HG03354 (cell line): ENCODE data around the gene RELN.

Experiments
- ATAC-seq: cut with Tn5 transposase; IDR thresholded peaks from one replicate; pipeline ENCODE4 v1.9.1; 2021; ENCODE audit warnings: mild to moderate bottlenecking; ENCODE audit not compliant: unreplicated experiment, poor library complexity, severe bottlenecking

Gene RELN

DNA sequence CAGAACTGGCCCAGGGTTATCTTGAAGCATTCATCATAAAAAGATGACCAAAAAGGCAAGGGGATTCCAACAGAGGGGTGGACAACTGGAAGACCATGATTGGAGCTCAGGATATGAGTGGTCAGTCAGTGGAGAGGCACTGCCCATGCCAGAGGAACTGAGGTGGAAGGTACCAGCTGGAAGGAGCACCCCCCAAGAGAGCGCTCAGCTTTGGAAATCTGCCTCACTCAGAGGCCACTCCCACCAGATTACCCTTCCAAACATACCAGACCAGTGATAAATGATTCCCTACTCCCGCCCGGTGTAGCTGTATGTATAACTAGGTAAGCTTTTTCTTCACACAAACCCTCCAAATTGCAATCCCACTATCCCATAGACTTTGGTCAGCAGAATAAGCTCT lies 286.5 kb downstream of the RELN start:
- no peak for ATAC-seq

DNA sequence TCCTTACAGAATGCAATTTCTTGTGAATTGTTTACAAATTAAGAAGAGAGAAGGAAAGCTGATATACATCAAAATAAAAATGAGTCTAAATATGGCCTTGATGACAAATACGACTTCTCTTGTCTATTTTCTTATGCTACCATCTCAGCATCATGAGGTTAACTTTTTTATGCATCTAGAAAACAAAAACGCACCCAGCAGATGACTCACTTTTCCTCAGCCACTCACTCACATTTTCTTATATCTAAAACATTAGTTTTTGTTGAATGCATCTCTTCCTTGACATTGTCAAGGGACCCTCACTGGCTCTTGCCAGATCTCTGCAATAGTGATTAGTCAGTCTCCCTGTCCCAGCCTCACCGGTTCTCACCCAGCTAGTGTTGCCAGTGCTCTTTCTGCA lies 287.0 kb downstream of the RELN start:
- no peak for ATAC-seq

DNA sequence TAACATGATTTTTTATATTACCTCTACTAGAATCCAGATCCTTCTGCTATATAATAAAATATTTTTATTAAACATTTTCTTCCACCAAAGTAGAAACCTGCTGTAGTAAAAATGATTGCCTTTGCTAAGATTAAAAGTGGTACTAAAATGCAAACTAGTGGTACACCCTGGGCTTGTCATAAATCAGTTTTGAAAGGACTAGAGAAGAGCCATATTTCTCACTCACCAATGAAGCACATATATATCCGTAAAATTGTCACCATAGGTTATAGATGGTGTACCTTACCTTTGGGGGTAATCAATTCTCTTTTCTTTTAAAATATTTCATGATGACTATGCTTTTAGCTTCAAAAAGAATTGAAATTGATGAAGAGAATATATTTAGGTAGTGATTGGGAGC lies 290.4 kb downstream of the RELN start:
- no peak for ATAC-seq

DNA sequence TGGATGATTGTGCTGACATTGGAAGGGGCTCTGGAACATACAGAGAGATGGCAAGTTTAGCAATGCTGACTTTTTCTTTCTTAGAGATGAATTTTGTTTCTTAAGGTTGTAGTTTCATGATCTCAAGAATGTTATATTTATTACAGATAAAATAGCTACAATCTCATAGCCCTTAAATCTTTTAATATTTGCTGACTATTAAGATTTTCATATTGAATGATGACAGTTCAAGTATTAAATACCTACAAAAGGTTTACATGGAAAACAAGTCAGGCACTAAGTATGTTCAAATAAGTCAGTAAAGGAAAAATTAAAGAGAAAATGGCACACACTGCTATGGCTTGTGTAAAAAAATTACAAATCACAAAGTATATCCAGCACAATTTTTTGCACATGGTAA lies 291.4 kb downstream of the RELN start:
- ATAC-seq: no peak

DNA sequence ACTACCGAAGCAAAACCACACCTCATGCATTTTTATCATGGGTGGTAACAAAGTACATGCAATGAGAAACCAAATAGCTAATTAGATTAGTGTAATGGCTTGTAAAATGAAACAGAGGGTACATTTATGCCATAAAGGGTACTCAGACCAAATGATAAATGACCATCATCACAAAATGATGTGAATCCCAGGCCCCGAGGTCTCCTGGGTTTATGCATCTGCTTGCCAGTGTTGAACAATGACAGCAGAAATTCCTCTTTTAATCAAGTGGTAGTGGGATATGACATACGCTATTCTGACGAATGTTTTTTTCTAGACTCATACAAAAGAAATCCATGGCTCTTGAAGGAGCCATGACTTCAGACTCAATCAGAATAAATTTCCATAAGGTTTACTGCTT lies 293.9 kb downstream of the RELN start:
- no peak for ATAC-seq

DNA sequence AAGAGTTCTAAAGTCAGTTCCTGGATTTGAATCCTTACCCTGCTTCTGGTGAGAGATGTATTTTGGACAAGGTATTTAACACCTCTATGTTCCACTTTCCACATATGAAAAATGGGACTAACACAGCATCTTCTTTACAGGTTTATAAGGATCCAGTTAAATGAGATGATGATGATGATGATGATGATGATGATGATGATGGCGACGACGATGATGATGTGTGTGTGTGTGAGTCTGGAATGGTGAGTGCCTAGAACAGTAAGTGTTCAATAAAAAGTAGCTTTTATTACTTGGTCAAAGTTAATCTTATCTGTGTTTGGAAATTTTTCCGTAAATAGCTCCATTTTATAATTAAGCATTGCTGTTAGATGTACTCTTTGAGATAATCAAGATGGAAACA lies 295.2 kb downstream of the RELN start:
- ATAC-seq: no peak

DNA sequence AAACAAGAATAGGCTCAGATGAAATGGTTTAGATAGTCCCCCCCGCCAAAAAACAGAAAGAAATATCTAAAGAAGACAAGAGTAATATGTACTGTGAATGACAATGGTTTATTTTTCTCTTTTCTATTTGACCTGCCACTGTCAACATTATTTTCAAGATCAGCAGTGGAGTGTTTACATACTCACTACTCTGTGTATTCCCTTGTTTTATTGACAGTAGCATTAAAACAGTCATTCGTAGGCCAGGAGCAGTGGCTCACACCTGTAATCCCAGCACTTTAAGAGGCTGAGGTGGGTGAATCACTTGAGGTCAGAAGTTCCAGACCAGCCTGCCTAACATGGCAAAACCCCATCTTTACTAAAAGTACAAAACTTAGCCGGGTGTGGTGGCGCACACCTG lies 298.2 kb downstream of the RELN start:
- no peak for ATAC-seq

DNA sequence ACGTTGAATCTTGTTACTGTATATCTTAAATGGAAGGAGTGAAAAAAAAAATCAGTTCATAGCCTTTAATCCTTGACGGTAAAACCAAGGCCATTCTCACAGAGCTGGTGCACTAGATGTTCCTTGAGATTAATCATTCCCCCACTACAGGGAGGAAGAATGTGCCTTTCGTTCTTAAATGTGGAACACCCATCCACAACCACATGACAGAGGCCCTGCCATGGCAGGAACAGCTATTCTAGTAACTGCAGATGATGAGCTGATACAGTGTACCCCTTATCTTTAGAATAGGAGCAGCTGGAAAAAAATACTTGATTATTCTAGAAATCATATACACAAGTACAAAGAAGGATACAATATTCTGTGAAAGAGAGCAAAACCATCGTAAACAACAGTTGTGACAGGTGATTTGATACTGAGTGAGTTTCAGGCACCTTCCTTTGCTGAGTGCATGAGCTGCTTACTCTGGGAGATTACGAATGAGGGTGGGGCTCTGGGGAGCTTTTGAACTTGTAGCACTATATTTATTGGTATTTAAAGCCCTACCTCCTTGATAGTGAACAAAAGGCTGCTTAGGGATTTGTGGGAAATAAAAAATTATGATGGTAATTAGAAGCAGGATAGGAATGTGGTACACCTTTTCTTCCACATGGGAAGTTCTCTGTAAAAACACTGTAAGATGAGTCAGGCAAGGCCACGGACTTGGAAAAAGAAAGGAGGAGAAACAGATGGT lies 299.1 kb downstream of the RELN start:
- ATAC-seq: no peak

DNA sequence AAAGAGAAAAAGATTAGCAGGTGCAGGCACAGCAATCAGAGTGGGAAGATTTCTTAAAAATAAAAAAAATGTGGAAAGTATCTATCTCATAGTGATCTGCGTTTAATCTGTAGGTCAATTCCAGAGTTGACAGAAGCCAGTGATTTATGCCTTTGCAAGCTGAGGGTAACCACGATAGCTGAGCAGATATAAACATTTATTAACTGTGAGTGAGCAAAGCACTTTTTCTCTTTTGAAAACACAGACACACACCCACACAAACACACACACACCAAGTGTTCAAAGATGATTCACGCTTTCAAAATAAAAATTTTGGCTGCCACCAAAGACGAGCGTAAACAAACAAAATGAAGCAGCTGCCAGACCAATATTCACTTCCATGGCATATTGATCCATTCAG lies 300.2 kb downstream of the RELN start:
- no peak for ATAC-seq

DNA sequence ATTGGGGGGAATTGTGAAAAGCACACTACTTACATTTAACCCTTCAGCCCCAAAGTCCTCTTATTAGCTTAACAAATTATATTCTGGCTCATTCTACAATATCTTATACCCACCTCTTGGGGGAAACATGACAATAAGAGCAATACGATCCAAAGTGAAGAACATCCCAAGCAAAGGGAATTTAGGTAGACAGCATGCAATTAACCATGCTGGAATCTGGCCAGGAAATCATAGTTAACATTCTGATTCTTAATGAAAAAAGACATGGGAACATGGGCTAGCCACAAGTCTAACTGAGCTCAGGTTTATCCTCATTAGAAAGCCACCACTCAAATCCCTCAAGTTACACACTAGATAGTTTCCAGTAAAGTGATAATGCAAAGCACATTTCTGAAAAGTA lies 301.5 kb downstream of the RELN start:
- no peak for ATAC-seq

DNA sequence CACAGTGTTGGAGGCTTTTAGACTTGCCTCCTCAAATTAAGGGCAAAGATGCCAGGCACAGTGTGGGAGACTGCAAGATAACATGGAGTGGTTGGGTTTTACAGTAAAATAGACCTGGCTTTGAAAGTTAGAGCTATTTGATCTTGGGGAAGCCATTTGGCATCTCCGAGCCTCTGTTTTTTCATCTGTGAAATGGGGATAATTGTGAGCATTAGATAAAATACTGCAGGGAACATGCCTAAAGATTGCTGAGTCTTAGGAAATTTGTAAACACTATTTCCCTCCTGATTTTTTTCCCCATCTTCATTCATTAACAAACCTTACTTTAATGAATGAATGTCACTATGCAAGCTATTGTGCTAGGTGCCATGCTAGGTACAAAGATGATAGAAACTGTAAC lies 302.2 kb downstream of the RELN start:
- no peak for ATAC-seq

DNA sequence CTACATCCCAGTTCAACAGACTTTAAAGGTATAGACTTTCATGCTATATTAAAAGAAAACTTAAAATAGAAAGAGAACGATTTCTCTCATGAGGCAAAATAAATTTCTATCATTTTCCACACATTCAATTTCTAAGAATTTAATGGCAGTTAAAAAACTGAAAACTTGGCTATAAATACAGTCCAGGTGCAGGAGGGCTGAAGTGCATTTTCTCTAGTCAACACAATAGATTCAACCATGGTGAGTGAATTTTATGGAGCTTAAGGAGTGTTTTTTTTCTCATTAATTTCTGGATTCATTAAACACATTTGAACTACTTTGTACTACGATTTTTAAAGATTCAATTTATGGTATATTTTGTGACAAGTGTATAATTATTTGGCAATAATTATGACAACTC lies 302.7 kb downstream of the RELN start:
- ATAC-seq: no peak

DNA sequence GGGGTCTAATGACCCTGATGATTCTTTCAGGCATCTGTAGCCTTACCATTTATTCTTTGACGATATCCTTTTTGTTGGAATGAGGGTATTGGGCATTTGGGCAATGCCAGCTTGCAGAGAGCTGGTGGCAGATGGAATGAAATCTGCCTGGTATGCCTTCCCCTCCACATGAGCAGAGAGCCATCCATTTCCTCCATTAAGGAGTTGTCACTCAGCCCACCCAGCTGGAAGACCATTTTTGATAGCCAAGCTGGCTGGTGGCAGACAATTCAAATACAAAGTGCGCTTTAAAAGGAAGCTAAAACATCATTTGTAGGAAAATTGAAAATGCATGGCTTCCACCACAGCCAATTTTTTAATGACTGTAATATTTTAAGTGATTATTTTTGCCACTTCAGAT lies 303.4 kb downstream of the RELN start:
- no peak for ATAC-seq

DNA sequence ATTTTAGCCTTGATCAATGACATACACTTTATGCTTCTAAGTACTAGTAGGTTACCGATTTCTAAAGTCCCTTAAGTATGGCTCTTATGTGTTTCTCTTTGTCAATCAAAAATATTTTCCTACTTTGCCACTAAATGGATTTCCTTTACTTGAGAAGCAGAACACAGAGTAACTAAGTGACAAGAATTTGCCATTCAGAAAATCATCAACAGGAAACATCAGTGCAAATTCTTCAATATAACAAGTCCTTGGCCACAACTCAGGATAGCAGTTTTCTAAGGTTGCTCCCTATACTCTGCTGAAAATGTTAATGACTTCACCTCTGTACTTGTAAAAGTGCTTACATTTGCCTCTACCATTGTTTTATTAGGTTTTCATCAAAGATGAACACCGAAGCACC lies 303.8 kb downstream of the RELN start:
- ATAC-seq: no peak

DNA sequence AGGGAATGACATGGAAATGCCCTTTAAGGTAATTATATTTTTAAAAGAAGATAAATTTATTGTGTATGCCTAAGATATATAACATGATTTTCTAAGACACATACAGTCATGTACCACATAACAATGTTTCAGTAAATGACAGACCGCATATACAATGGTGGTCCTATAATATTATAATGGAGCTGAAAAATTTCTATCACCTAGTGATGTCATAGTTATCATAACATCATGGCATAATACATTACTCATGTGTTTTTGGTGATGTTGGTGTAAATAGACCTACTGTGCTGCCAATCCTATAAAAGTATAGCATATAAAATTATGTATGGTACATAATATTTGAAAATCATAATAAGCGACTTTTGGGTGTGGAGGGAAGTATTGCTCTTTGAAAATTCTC lies 306.1 kb downstream of the RELN start:
- no peak for ATAC-seq

DNA sequence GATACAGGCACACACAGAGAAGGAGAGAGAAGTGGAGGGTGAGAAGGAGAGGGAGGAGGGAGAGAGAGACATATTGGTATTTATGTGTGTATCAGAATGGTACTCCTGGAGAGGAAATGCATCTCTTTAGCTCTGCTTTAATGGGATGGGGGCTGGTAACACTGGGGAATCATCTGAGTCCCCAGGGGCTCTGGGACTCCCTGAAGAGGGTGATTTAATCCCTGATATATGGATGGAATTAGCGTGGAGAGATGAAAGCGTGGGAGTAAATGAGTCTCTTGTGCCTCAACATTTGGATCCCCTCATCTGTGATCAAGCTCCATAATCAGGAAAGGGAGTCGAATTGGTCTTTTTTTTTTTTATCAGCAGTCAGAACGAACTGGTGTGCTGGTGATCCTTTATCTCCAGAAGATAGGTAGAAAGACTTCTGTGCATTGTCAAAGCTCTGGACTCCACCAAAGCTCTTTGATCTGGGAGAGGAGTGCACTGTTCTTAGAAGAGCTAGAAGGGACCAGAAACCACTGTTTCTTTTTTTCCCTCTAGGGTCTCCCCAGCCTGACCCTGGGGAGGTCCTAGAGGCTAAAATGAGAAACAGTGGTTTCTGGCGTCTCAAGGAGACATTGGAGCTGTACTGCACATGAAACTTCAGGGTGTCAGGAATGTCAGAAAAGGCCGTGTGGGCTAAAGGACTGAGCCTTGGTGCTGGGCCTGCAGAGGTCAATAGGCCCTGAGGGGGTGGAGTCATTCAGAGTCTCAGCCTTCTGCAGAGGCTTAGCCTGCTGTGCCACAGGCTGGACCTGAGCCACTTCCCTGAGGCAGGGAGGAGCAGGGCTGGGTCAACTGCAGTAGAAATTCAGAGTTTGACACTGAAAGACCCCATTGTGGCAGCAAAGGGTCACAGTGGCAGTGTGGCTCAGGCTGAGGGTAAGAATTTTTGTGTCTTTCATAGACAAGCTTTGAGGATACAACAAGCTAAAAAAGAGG lies 309.0 kb downstream of the RELN start:
- no peak for ATAC-seq

DNA sequence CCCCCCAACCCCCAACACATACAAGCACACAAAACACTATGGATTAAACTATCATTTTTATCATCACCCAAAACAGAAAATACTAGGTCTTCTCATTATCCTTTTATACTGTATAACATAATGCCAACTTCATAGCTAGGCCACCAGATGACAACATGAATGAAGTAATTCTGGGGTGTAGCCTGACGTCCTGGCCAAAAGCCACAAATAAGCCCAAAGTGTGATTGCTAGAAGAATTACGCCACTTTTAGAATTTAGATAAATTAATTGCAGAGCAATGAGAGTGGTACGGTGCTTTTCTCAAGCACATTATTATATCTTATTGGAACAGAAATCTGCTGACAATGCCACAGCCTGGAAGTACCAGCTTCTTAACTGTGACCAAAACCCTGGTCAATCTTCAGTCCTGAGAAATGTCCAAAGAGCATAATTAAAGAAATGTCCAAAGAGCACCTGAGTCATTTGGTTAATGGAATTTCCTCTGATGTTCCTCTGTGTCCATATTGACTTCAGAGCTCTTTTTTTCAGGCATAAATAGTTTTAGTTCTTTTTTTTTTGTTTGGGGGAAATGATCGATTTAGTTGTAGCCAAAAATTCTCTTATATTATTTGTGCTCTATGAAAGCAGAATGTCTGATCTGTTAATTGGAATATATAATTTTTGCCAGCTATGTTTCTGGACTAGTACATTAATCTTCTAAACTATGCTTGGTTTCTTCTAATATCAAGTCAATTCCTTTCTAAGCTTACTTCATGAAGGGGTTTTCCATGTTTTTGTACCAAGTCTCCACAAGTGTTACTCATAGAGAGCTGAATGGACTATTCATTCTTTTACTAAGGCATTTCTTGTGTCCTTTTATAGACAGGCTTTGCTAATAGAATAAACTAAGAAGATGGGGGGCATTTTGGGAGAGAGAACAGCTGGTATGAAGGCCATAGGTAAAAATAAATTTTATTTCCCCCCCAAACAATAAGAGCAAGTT lies 310.0 kb downstream of the RELN start:
- ATAC-seq: no peak

DNA sequence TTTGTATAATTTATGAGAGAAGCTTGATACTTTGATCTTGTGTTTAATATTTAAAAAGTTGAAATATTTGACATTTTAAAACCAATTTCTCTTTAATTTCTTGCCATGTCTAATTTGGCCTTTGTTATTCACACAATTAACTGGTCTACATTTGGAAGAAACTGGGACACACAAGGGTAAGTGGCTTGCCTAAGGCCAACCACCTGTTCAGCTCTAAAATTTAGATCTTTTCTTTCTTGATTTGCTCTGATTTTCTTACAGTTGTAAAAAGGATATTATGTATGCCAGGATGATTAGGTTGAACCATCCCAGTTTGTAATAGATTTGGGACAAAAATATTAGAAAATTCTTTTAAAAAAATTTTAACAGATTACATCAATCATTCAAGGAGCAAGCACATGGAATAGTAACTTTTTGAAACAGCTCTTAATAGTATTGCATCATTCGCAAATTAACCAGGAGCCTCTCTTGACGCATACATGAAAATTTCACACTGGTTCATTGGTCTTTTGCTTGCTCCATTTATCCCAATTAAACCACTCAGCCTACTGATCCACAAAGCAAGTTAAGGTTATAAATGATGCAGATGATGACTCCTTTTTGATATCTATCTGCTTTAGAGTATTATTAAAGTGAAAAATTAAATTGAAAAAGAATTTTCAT lies 321.0 kb downstream of the RELN start:
- no peak for ATAC-seq

DNA sequence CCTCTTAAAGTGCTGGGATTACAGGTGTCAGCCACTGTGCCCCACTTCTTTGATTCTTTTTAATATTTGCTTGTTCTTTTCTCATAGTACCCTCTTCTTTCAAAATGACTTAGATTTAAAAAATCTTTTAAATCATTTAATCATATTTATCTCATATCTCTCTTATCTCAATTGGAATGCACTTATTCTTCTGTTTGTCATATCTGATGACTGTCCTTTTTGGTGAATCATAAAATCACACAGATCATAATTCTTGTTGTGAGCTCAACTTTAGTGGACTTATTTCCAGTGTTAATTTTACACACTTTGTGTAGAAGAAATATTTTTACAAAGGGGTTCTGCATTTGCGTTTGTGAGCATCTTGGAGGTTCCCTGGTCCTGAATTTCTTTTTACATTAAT lies 323.1 kb downstream of the RELN start:
- no peak for ATAC-seq

DNA sequence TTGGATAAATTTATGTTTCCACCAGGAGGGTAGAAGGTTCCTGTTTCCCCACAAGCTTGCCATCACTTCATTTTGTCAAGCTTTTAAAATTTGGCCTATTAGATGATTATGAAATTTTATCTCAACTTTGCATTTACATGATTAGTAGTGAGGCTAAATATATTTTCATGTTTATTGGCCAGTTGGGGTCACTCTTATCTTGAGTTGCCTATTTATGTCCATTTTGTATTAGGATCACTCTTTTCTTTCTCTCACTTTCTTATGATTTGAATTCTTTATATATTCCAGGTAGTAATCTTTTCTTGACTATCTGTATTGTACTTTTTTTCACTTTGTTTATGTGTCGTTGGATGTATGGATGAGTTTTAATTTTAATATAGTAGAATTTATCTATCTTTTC lies 324.9 kb downstream of the RELN start:
- no peak for ATAC-seq
